H9 (cell line): ENCODE data around the gene PATL2. TPM values are rescaled to one million over a fixed set of nuclear protein-coding genes. Genes with fewer than 3 reads are reported as not detected.

ENCODE experiments used
- DNase-seq: peaks from one replicate; pipeline ENCODE4 v3.0.0-alpha.2; 2017
- H2AFZ ChIP-seq: one replicate; pipeline ENCODE4 v1.6.1; 2013; ENCODE audit warnings: mild to moderate bottlenecking, low read length, control low read depth, moderate library complexity
- H2AK5ac ChIP-seq: 2 replicates; pipeline ENCODE4 v1.6.1; 2013; ENCODE audit warnings: low read length, control low read depth, mixed read lengths; ENCODE audit not compliant: insufficient read length
- H2BK120ac ChIP-seq: one replicate; pipeline ENCODE4 v1.6.1; 2013; ENCODE audit warnings: low read depth, mild to moderate bottlenecking, low read length, control low read depth, inconsistent platforms; ENCODE audit not compliant: poor library complexity, severe bottlenecking
- H2BK12ac ChIP-seq: 2 replicates; pipeline ENCODE4 v1.6.1; 2013; ENCODE audit warnings: low read length, control low read depth, mixed read lengths, low read depth; ENCODE audit not compliant: insufficient read length
- H2BK15ac ChIP-seq: 2 replicates; pipeline ENCODE4 v1.6.1; 2013; ENCODE audit warnings: low read depth, low read length, control low read depth
- H2BK20ac ChIP-seq: one replicate; pipeline ENCODE4 v1.6.1; 2013; ENCODE audit warnings: low read depth, mild to moderate bottlenecking, low read length, control low read depth, inconsistent platforms; ENCODE audit not compliant: poor library complexity, severe bottlenecking
- H2BK5ac ChIP-seq: 2 replicates; pipeline ENCODE4 v1.6.1; 2013; ENCODE audit warnings: low read length, control low read depth, mixed read lengths; ENCODE audit not compliant: insufficient read length
- H3K14ac ChIP-seq: 2 replicates; pipeline ENCODE4 v1.6.1; 2013; ENCODE audit warnings: low read length, control low read depth; ENCODE audit not compliant: insufficient read depth
- H3K18ac ChIP-seq: 2 replicates; pipeline ENCODE4 v1.6.1; 2013; ENCODE audit warnings: low read depth, mild to moderate bottlenecking, mixed read lengths, low read length, control low read depth; ENCODE audit not compliant: insufficient read length
- H3K23ac ChIP-seq: 2 replicates; pipeline ENCODE4 v1.6.1; 2013; ENCODE audit warnings: low read length, control low read depth, mixed read lengths, low read depth; ENCODE audit not compliant: insufficient read length
- H3K23me2 ChIP-seq: 2 replicates; pipeline ENCODE4 v1.6.1; 2013; ENCODE audit warnings: low read depth, mild to moderate bottlenecking, mixed read lengths, low read length, control low read depth; ENCODE audit not compliant: insufficient read length, poor library complexity, severe bottlenecking
- H3K27ac ChIP-seq: 2 replicates; pipeline ENCODE4 v1.5.1; 2013; ENCODE audit warnings: low read length, control low read depth, mixed read lengths, low read depth; ENCODE audit not compliant: insufficient read length
- H3K27me3 ChIP-seq: 2 replicates; pipeline ENCODE4 v1.6.1; 2013; ENCODE audit warnings: low read length, control low read depth, inconsistent platforms; ENCODE audit not compliant: insufficient read depth
- H3K4ac ChIP-seq: 2 replicates; pipeline ENCODE4 v1.6.1; 2013; ENCODE audit warnings: low read depth, mild to moderate bottlenecking, control low read depth, inconsistent platforms, low read length, moderate library complexity
- H3K4me1 ChIP-seq: 2 replicates; pipeline ENCODE4 v1.6.1; 2013; ENCODE audit warnings: low read length, control low read depth, inconsistent platforms; ENCODE audit not compliant: insufficient read depth
- H3K4me2 ChIP-seq: 2 replicates; pipeline ENCODE4 v1.6.1; 2013; ENCODE audit warnings: low read length, control low read depth, mixed read lengths; ENCODE audit not compliant: insufficient read length, insufficient read depth
- H3K56ac ChIP-seq: 2 replicates; pipeline ENCODE4 v1.6.1; 2013; ENCODE audit warnings: low read depth, mild to moderate bottlenecking, mixed read lengths, low read length, control low read depth; ENCODE audit not compliant: insufficient read length
- H3K79me1 ChIP-seq: 2 replicates; pipeline ENCODE4 v1.6.1; 2013; ENCODE audit warnings: low read depth, mild to moderate bottlenecking, moderate library complexity, low read length, control low read depth, inconsistent platforms; ENCODE audit not compliant: insufficient read depth, poor library complexity, severe bottlenecking
- H3K79me2 ChIP-seq: 2 replicates; pipeline ENCODE4 v1.6.1; 2013; ENCODE audit warnings: low read length, control low read depth, inconsistent platforms; ENCODE audit not compliant: insufficient read depth
- H3K9ac ChIP-seq: 2 replicates; pipeline ENCODE4 v1.6.1; 2013; ENCODE audit warnings: low read length, control low read depth, mixed read lengths; ENCODE audit not compliant: insufficient read length; ENCODE audit errors: extremely low read depth
- H3K9me3 ChIP-seq: one replicate; pipeline ENCODE4 v1.6.1; 2013; ENCODE audit warnings: low read depth, low read length, inconsistent platforms; ENCODE audit not compliant: control insufficient read depth
- H3T11ph ChIP-seq: one replicate; pipeline ENCODE4 v1.6.1; 2013; ENCODE audit warnings: mild to moderate bottlenecking, low read length, control low read depth, inconsistent platforms
- H4K20me1 ChIP-seq: one replicate; pipeline ENCODE4 v1.6.1; 2013; ENCODE audit not compliant: control insufficient read depth, insufficient read length, insufficient read depth
- H4K5ac ChIP-seq: 2 replicates; pipeline ENCODE4 v1.6.1; 2013; ENCODE audit warnings: low read depth, mild to moderate bottlenecking, mixed read lengths, low read length, control low read depth; ENCODE audit not compliant: insufficient read length
- H4K8ac ChIP-seq: replicated peaks from 2 replicates; pipeline ENCODE4 v1.6.1; 2013; ENCODE audit warnings: low read length, control low read depth, mixed read lengths, low read depth; ENCODE audit not compliant: insufficient read length
- H4K91ac ChIP-seq: 2 replicates; pipeline ENCODE4 v1.6.1; 2013; ENCODE audit warnings: low read depth, mild to moderate bottlenecking, moderate library complexity, mixed read lengths, low read length, control low read depth; ENCODE audit not compliant: insufficient read length
- H3K27ac Mint-ChIP-seq, 3 experiments: 2 replicates in 2 of 3; 3 replicates in 1 of 3; pipeline ENCODE4 v1.8.0; 2020 to 2021; ENCODE audit warnings: mixed read lengths in 3 of 3, mild to moderate bottlenecking in 1 of 3, moderate library complexity in 1 of 3
- H3K27me3 Mint-ChIP-seq: 2 replicates; pipeline ENCODE4 v1.8.0; 2021; ENCODE audit warnings: low read depth, mild to moderate bottlenecking, moderate library complexity, mixed read lengths
- H3K36me3 Mint-ChIP-seq, 3 experiments: 2 replicates in 2 of 3; 3 replicates in 1 of 3; pipeline ENCODE4 v1.8.0; 2020 to 2021; ENCODE audit warnings: low read depth in 3 of 3, mixed read lengths in 3 of 3; ENCODE audit not compliant: insufficient read depth in 1 of 3
- H3K4me1 Mint-ChIP-seq, 2 experiments: 2 replicates each; pipeline ENCODE4 v1.8.0; 2020; ENCODE audit warnings: mixed read lengths in 2 of 2
- H3K4me3 Mint-ChIP-seq, 2 experiments: 2 replicates in 1 of 2; 3 replicates in 1 of 2; pipeline ENCODE4 v1.8.0; 2020 to 2021; ENCODE audit warnings: mild to moderate bottlenecking in 2 of 2, mixed read lengths in 2 of 2, moderate library complexity in 1 of 2
- H3K9me3 Mint-ChIP-seq, 2 experiments: 2 replicates in 1 of 2; 3 replicates in 1 of 2; pipeline ENCODE4 v1.8.0; 2020; ENCODE audit warnings: mild to moderate bottlenecking in 2 of 2, mixed read lengths in 2 of 2, moderate library complexity in 1 of 2
- WGBS: extraction: QIAGEN DNeasy Blood & Tissue Kit; methylation state at CpG from one replicate; pipeline ENCODE4 v1.1.7; 2013; ENCODE audit warnings: missing lambda C conversion rate, low lambda C conversion rate, mixed read lengths; ENCODE audit not compliant: insufficient read length; ENCODE audit errors: extremely low coverage; 5-methylcytosine and 5-hydroxymethylcytosine counted together
- total RNA-seq: library from RNA; stranded (reverse); gene quantifications from 2 replicates; pipeline ENCODE4 v1.2.1, GENCODE V29; 2021
- TF ChIP-seq, protein P1 (sequence below): fragments of 200-600 bp; sonication (generic); conservative IDR thresholded peaks from 3 replicates; pipeline ENCODE4 v1.8.0; 2021; ENCODE audit warnings: antibody characterized with exemption, mild to moderate bottlenecking

Gene PATL2
- total RNA-seq, 1 experiment from 2014 or later, result 0.46 TPM

DNA sequence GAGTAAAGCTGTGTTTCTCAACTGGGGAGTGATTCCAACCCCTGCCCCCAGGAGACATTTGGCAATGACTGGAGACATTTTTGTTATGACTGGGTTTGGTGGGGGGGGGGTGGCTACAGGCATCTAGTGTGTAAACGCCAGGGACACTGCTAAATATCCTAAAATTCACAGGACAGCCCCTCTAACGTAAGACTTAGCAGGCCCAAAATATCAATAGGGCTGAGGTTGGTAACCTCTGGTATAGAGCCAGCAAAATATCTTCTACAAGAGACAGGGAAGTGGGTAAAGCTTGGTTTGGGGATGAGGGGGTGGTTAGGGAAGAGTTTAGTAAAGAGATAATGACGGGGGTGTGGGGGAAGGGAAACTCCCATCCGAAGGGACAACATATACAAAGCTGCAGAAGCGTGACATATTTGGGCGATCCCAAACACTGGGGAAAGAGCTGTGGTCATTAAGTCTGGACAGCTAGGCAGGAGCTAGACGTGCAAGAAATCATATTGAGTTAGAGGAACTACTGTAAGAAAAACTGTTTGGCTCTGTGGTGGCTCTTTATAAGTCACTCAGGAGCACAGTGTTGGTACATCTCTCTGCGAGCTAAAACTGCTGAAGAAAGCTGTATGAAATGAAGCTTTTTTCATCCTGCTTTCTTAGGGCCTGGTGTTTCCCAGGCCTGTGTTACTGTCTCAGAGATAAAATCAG is 24.5 kb upstream of the PATL2 start:
- 100% methylated on average over 1 of the region's 8 CpGs for WGBS
- Histone ChIP-seq H4K20me1 (no peaks in the 10 kb centered on the region), H4K5ac (no peak overlapping the region), H3K27me3 (no peaks in the 10 kb centered on the region), H2BK15ac (no peak overlapping the region), H2AFZ (no peak overlapping the region), H3K56ac (no peak overlapping the region), H3K79me1 (no peaks in the 10 kb centered on the region), H3K9ac (no peak overlapping the region), H3K4me2 (no peak overlapping the region), H2BK12ac (no peak overlapping the region), H3K23ac (no peak overlapping the region), H4K91ac (no peak overlapping the region), H2BK20ac (peak overlapping the region; percentile 6), H2BK5ac (no peak overlapping the region), H3K79me2 (no peaks in the 10 kb centered on the region), H3K4ac (no peak overlapping the region), H3K18ac (no peak overlapping the region), H2AK5ac (no peak overlapping the region), H4K8ac (no peak overlapping the region), H3K9me3 (no peaks in the 10 kb centered on the region), H3T11ph (no peak overlapping the region), H3K27ac (no peak overlapping the region), H3K14ac (no peak overlapping the region), H3K23me2 (no peaks in the 10 kb centered on the region), H3K4me1 (no peaks in the 10 kb centered on the region), H2BK120ac (no peak overlapping the region)
- no peak for DNase-seq
- H3K9me3 Mint-ChIP-seq, result peaks cover 8 to 10% of the 10 kb centered on the region in 2 experiments; a peak in 4 of 5 replicates
- H3K4me3 Mint-ChIP-seq, result no peak overlapping the region
- H3K27ac Mint-ChIP-seq, result no peak overlapping the region; a peak in 2 of 7 replicates
- H3K27me3 Mint-ChIP-seq, result 0 out of 2 replicates have a peak, but pooled peaks cover 2% of the 10 kb centered on the region
- TF ChIP-seq, protein P1, sequence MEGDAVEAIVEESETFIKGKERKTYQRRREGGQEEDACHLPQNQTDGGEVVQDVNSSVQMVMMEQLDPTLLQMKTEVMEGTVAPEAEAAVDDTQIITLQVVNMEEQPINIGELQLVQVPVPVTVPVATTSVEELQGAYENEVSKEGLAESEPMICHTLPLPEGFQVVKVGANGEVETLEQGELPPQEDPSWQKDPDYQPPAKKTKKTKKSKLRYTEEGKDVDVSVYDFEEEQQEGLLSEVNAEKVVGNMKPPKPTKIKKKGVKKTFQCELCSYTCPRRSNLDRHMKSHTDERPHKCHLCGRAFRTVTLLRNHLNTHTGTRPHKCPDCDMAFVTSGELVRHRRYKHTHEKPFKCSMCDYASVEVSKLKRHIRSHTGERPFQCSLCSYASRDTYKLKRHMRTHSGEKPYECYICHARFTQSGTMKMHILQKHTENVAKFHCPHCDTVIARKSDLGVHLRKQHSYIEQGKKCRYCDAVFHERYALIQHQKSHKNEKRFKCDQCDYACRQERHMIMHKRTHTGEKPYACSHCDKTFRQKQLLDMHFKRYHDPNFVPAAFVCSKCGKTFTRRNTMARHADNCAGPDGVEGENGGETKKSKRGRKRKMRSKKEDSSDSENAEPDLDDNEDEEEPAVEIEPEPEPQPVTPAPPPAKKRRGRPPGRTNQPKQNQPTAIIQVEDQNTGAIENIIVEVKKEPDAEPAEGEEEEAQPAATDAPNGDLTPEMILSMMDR, result no peak
- H3K4me1 Mint-ChIP-seq, result peaks cover 9 to 14% of the 10 kb centered on the region in 2 experiments; a peak in 3 of 4 replicates
- H3K36me3 Mint-ChIP-seq, result peaks cover 0 to 3% (median 0%) of the 10 kb centered on the region in 3 experiments; a peak in 1 of 7 replicates
